Body of pancreas (tissue), 4 donors: ENCODE measurements around the gene RWDD4.

ENCODE experiments used
- POLR2A ChIP-seq, 3 donors: fragments of 450-650 bp; IDR thresholded peaks; one replicate each; pipeline ENCODE4 v1.6.1; 2016; ENCODE audit warnings: antibody characterized with exemption in 3 of 3, mild to moderate bottlenecking in 2 of 3
- TF ChIP-seq, protein P1 (sequence below), 7 experiments: fragments of 450-650 bp in 4 of 7; fragments of 200-600 bp in 3 of 7; sonication (generic) in 3 of 7; IDR thresholded peaks; one replicate each; pipeline ENCODE4 v1.5.1; 2016 to 2019; ENCODE audit warnings: antibody characterized with exemption in 7 of 7

DNA sequence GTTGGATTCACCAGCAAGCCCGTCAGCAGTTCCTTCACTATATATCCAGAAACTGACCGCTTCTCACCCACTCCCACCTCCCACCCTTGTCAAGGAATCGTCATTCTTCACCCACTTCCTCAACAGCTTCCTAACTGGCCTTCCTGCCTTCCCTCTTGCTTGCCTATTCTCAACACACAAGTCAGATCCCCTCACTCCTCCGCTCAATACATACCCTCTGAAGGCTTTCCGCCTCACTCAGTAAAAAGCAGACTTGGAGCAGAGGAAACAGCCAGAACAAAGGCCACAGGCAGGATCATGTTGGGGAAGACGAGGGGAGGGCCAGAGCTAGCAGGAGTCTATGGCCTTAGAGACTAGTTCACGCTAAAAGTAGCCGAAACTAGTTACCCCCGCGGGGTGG lies 23.7 kb downstream of the RWDD4 start:
- TF ChIP-seq POLR2A (IDR thresholded peaks at IDR 0.05) = no peak
- TF ChIP-seq, protein P1, sequence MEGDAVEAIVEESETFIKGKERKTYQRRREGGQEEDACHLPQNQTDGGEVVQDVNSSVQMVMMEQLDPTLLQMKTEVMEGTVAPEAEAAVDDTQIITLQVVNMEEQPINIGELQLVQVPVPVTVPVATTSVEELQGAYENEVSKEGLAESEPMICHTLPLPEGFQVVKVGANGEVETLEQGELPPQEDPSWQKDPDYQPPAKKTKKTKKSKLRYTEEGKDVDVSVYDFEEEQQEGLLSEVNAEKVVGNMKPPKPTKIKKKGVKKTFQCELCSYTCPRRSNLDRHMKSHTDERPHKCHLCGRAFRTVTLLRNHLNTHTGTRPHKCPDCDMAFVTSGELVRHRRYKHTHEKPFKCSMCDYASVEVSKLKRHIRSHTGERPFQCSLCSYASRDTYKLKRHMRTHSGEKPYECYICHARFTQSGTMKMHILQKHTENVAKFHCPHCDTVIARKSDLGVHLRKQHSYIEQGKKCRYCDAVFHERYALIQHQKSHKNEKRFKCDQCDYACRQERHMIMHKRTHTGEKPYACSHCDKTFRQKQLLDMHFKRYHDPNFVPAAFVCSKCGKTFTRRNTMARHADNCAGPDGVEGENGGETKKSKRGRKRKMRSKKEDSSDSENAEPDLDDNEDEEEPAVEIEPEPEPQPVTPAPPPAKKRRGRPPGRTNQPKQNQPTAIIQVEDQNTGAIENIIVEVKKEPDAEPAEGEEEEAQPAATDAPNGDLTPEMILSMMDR (IDR thresholded peaks at IDR 0.05) = no peak
